Stimulated activated CD4-positive, alpha-beta T cell treated with anti-CD3 and anti-CD28 coated beads, Interleukin-12 subunit alpha, Interleukin-12 subunit beta, amount 100 ng/mL, for 4 hours (primary cell): ENCODE data around the gene WDR88.
"Not testable (repeated sequence)": the region's sequence is repeated elsewhere in the genome, so short reads cannot be mapped to it uniquely, and the experiment has no call there.

Source experiments
- DNase-seq: peaks from one replicate; pipeline ENCODE4 v3.0.0-alpha.2; 2020

The WDR88 gene

GRCh38 chr19:33214596-33214995, 82.7 kb downstream of the WDR88 start:
- no peak for DNase-seq

DNA sequence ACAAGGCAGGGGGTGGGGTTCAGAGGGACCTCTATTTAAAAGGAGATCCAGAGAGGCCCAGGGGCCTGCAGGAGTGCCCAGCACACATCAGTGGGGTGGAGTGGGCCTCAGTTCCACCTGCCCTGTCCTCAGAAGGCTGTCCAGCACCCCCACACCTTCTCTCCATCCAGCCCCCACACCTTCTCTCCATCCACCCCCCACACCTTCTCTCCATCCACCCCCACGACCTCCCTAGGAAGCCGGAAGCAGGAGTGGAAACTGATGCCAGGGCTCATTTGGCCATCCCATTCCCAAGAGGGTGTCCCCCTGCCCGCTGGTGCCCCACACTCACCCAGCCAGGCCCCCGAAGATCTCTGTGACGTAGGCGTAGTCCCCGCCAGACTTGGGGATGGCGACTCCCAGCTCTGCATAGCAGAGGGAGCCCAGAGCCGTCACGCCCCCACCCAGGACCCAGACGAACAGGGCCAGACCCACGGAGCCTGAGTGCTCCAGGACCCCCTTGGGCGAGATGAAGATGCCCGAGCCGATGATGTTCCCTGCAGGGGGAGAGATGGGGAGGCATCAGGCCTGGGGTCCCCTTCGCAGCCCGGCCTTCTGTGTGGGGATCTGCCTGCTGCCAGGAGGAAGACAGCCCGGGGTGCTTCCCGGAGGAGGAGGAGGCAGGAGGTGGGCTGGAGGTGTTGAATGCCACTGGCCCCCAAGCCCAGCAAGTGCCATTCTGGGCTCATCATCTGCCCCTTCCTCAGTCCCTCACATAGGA, 83.7 kb downstream of the WDR88 start:
- DNase-seq: no peak

- no peak for DNase-seq
Observed at GRCh38 chr19:33216198-33216830, 84.4 kb downstream of the WDR88 start.

- no peak for DNase-seq
Observed at GRCh38 chr19:33217881-33218280, 86.0 kb downstream of the WDR88 start.

DNA sequence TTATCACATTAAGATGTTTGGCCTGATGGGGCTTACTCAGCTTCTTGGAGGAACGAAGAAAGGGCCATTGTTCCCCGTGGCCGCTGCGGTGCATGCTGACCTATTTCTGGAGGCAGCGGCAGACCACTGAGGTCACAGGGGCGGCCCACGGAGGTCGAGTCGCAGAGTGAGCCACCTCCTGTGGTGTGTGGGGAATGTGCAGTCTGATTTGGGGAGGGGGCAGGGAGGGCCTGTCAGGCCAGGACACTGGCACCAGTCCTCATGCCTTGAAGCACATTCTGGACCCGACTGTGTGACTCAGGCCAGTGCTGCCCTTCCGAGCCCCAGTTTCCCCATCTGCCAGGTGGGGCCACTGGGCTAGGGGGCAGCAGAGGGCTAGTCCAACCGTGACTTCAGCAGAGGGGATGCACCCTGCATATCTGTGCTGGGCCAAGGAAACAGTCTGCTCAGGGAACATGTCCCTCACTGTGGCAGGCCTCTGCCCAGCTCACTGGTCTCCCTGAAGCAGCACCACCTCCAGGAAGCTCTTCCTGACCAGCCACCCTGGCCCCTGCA, 87.4 kb downstream of the WDR88 start:
- no peak for DNase-seq

DNA sequence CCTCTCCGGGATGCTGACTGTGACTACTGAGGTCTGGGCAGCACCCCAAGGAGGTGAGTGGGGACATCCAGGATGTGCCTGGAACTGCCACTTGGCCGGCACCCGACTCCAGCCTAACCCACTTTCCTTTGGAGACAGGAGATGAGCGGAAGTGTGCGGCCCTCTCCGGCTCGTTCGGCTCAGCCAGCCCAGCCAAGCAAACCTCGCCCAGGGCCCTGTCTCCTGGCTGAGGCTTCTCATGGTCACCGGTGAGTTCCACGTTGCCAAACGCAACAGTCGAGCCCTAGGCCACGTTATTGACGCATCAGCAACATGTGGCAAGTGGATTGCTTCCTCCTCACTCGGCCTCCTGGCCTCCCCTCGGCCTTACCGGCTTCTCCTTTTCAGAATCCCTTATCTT, 88.2 kb downstream of the WDR88 start:
- no peak for DNase-seq

GRCh38 chr19:33220735-33221134, 88.8 kb downstream of the WDR88 start:
- DNase-seq: no peak

- DNase-seq: no peak
Observed at GRCh38 chr19:33221638-33222037, 89.7 kb downstream of the WDR88 start.

DNA sequence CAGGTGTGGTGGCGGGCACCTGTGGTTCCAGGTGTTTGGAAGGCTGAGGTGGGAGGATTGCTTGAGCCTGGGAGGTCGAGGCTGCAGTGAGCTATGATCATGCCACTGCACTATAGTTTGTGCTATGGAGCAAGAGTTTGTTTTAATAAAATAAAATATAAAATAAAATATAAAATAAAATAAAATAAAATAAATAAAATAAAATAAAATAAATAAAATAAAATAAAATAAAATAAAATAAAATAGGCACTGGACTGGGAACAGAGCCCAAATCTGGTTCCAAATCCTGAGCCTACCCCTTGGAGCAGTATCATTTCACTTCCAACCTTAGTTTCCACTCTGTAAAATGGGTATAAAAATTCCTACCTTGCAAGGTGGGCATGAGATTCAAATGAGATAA, 90.3 kb downstream of the WDR88 start:
- not testable (repeated sequence) for DNase-seq

DNA sequence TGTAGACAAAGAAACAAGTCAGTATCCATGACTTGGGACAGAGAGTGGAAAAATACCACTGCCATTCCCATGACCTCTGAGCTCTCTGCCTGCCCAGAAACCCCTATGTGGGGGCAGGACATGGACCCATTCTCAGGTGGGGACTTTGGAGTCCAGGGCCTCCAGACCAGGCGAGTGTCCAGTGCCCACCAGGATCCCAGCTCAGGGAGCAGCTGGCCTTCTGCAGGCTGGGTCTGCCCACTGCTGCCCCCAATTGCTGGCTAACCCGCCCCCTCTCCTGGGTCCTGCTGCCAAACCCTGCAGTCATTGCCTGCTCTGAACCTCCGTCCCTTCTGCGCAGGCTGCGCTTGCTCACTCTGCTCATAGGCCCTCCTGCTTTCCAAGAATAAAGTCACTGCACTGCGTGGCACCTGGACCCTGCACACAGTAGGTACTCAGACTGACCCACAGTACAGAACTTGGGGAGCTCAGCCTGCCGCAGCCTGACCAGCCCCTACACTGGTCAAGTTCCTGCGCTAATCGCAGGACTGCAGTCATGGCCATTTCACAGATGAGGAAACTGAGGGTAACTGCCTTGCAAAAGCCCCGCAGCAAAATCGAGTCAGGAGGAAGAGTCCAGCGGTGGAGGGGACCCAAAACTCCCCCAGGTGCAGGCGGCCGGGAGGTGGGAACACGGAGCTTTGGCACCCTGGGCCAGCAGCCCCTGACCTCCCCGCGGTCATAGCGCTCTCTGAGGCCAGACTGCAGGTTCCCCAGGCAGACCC, 93.0 kb downstream of the WDR88 start:
- no peak for DNase-seq
